Stimulated activated CD8-positive, alpha-beta memory T cell treated with anti-CD3 and anti-CD28 coated beads, Interleukin-4, amount 100 ng/mL, for 1 hour (primary cell): ENCODE measurements around the gene SMLR1.

ENCODE experiments used
- DNase-seq, 2 donors: peaks; one replicate each; pipeline ENCODE4 v3.0.0-alpha.2; 2020; ENCODE audit warnings: low read depth in 2 of 2, low spot score in 1 of 2

Gene SMLR1

GRCh38 chr6:130824978-130825694 lies 2.1 kb upstream of the SMLR1 start:
- no peak for DNase-seq

GRCh38 chr6:130825772-130826441 lies 1.3 kb upstream of the SMLR1 start:
- DNase-seq = no peak

GRCh38 chr6:130826442-130827246 lies 562 bp upstream of the SMLR1 start:
- no peak for DNase-seq

- DNase-seq = no peak
These were observed 2.2 kb downstream of the SMLR1 start for GRCh38 chr6:130829333-130829910.

DNA sequence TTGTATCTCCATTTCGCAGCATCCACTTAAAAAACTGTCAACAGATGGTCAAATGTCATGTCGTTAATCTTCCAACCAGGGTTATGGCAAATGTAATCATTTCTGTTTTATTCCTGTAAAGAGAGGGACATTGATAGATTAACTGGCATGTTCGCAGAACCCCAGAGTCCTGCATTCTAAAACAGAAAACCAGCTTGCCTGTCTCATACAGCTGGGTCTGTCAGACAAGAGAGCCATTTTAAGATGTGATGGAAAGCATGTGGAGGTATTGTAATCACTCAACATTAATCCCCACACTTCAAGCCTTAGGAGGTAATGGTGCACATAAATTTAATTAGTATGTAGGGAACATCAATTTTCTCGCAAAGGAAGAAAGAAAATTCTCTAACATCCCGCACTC lies 4.4 kb downstream of the SMLR1 start:
- no peak for DNase-seq

- no peak for DNase-seq
These were observed 6.4 kb downstream of the SMLR1 start for GRCh38 chr6:130833569-130833968.

DNA sequence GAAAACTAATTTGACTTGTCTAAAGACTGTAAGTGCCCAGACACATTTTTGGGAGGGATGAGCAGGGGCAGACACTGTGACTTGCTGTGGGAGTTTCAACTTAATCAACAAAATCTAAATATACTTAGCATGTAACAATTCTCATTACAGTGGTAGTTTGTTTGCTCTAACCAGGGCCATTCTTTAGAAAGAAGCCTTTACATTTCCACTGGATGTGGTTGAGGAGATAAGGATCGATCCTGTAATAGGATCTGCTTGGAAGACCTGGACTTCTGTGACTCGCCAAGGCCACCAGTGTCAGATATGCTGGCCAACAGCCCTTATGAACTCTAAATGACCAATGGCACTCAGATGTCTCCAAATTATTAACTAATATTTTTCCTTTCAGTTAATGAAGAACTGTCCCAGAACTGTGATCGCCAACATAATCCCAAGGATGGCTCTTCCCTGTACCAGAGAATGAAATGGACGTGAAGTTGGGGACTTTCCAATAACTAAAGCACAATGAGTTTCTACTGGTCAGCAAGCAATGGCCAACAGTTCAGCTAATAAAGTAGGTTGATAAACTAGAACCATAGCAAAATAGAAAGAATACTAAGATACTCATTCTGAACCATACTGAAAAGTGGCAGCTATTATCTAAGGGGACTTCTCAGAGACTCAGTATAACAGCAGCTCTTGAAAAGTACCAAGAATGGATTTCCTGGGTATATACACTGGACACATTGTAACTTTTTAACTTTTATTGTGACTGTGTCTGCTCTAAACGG lies 7.5 kb downstream of the SMLR1 start:
- DNase-seq = no peak

GRCh38 chr6:130836055-130836640 lies 8.9 kb downstream of the SMLR1 start:
- no peak for DNase-seq

- DNase-seq = no peak
These were observed 9.9 kb downstream of the SMLR1 start for GRCh38 chr6:130837067-130837466.

DNA sequence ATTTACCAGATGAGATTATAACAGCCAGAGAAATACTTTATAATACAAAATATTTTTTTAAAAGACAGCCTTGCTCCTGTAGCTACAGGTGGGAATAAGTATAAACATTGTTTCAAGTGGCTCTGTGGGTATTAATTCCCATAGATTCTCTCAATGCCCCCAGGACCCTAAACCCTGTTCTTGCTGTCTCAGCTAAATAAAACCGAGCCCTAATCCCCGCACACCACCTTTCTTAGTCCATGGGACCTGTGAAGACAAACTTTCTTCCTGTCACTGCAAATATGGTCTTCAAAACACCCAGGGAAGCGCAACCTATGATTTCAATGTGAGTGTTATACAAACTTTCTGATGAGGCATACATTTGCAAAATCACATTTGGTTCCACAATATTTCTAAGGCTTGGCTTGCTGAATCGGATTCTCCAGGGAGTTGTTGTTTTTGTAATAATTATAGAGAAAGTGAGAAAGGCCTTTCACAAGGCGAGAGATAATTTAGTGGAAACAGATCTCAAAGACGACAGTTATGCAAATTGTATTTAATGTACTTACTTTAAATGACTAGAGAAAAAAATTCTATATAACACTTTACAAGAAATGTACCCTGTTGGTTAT lies 11.1 kb downstream of the SMLR1 start:
- no peak for DNase-seq

DNA sequence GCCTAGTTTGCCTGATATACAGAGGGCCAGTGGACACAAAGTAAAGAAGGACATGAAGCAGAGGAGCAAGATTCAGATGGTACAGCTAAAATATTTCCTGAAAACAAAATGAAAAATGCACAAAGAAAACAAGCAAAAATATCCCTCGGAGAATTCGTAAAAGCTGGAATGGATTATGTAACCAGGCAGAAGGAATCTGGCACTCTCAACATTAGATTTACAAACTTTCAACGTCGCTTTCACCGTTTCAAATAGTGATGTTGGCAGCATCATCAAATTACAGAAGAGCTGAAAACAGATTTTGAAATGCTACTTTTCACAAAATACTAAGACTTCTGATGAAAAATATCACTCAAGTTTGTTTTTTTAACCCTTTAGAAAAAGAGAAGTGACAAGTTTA lies 11.7 kb downstream of the SMLR1 start:
- no peak for DNase-seq

GRCh38 chr6:130839379-130839778 lies 12.2 kb downstream of the SMLR1 start:
- DNase-seq = no peak

DNA sequence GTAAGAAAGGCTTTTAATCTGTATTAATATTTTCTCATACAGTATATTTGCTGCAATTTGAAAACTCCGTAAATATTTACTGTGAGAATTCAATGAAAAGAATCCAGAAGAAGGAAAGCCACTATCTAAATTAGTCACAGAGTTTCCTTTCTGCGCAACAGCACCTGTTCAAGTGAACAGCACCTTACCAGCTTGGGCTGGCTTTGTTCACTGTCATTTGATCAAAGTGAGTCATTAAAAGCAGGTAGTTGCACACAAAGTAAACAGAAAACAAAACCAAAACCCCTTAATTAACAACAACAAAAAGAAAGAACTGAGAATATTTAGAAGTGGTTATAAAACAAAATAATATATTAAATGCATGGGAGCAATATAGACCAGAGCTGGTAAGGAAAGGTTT lies 12.8 kb downstream of the SMLR1 start:
- DNase-seq = no peak

DNA sequence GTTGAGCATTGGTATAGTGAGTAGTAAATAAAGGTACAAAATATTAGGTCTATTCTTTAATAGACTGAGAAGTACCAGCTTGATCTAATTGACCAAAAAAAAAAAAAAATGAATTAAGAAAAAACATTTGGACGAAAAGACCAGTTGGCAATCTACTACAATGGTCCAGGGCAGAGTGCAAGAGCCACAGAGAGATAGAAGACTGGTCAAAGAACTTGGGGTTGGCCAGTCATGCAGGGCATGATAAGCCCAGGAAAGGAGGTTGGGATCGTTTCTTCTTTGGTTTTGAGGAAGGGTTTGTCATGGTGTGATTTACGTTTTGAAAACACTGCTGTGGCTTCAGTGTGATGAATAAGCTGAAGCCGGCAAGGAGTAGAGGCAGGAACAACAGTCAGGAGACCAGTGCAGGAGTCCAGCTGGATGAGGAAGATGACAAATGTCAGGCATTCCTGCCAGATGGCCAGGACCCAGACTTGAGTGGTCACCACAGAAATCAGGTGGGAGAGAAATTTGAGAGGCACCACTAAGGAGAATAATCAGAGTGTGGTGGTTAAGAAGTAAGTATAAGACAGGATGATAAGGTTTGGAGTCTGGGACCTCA lies 14.0 kb downstream of the SMLR1 start:
- DNase-seq = no peak

DNA sequence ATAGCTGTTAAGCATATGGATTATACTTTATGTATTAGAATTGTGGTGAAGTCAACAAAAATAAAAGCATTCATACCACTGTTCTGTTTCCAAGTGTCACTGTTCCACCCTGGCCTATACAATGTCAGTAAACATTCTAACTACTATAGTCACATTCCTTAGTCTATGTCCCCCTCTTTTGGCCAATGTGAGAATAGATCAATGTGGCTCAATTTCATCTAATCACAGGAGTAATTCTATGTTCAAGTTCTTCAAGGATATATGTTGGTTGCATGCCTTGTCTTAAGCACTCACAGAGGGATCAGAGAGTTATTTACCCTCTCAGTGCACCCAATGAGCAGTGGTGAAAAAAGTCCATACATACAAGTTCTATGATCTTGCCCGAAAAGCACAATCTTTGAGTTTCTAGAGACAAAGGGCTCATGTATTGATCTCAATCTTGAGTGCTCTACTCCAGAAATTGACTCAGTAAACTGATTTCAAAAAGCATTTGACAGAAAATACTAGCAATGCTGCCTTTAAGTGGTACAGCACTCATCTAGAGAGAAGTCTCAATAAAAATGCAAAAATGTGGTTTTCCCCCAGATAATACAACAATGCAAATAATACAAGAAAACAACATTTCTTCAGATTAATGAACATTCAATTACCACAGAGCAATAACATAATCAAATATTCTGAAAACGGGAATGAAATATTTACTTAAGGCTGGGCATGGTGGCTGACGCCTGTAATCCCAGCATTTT lies 16.5 kb downstream of the SMLR1 start:
- DNase-seq = no peak

GRCh38 chr6:130846501-130846900 lies 19.3 kb downstream of the SMLR1 start:
- DNase-seq = no peak

- no peak for DNase-seq
These were observed 20.1 kb downstream of the SMLR1 start for GRCh38 chr6:130847001-130847910.

DNA sequence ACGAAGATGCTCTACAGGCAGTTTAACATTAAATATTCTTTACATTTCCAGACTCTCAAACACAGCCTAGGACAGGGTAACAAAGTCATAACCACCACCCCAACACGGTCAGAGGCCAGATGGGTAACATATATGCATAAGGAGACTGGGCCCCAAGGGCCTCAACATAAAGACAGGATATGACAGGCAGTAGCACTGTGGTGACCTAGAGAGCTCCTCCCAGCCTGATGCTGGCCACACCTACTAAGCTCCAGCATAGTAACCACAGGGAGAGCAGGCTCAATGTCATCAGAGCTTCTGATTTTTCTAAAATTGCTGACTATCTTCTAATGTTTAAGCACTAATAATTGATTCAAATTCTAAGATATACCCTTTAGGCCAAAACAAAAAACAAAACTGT lies 21.7 kb downstream of the SMLR1 start:
- DNase-seq = no peak
